HG03354 (cell line): ENCODE measurements around the gene FGD4.
"Not testable (repeated sequence)": the region's sequence is repeated elsewhere in the genome, so short reads cannot be mapped to it uniquely, and the experiment has no call there.

Experiments
- ATAC-seq: cut with Tn5 transposase; IDR thresholded peaks from one replicate; pipeline ENCODE4 v1.9.1; 2021; ENCODE audit warnings: mild to moderate bottlenecking; ENCODE audit not compliant: unreplicated experiment, poor library complexity, severe bottlenecking

FGD4 gene

GRCh38 chr12:32511976-32512375 is 112.6 kb downstream of the FGD4 start:
- ATAC-seq, result not testable (repeated sequence)

DNA sequence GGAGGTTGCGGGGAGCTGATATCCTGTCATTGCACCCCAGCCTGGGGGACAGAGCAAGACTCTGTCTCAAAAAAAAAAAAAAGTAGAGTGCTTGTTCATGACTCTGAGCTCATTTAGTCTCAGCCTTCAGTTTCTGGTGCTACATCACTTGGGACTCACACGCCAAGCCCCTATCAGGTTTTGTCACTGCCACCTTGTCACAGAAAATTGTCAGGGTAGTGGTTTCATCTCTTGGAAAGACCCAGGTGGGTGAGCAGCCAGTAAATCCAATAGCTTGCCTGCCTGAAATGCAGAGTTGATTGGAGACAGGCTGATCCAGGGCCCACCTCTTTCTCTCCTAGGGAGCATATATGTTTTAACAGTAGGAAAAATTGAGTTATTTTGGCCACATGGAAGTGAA is 113.0 kb downstream of the FGD4 start:
- ATAC-seq, result no peak

DNA sequence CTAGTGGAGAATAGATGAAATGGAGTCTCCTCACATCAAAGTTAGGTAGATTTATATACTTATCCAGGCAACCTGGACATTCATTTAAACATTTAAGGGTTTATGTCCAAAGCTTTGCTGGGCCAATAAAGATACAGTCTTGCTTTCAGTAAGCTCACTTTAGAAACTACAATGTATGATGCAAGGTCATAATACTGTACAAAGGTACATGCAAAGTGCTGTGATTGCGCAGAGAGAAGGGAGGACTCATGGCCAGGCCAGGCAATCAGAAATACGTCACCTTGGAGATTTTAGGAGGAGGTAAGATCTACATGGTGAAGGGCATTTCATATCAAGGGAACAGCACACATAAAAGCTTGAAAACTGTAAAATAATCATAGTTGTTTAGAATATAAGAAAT is 113.6 kb downstream of the FGD4 start:
- no peak for ATAC-seq

DNA sequence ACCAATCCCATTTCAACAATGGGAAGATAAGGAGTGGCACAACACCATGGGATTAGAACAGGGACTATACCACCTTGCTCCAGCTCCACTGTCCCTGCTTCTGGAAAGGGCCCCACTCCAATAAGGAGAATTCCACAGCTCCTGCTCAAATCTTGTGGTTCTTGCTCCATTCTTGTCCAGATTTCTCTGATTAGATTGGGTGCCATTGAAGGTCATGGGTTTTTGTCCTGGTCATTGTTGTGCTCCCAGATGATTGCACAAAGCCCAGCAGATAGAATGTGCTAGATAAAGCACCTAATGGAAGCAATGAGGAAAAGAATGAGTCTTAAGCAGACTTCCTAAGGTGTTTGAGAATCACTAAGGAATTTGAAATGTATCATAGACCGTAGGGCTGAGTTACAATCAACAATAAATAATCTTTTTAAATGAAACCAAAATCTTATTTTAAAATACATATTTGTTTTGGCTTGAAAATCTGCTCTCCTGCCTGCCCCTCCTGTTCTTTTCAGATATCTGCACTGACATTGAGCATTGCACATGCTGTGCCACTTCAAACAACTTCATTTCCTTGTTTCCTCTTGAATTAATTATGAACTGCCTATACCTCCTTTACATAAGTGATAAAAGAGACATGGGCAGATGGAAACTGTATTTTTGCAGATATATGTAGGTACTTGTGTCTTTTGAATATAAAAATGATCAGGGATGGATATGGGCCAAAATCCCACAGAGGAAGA is 115.9 kb downstream of the FGD4 start:
- ATAC-seq, result no peak

DNA sequence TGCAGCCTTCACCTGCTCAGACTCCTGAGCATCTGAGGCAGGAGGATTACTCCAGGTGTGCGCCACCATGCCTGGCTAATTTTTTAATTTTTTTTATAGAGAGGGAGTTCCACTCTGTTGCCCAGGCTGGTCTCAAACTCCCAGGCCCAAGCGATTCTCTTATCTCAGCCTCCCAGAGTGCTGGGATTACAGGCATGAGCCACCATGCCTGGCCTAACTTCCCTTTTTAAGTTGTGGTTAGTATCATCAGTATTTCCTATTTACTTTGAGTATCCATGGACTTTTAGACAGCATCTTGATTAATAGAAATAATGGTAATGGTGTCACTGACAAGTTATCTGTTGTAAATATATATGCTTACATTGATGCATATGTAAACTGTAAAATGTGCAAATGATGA is 116.9 kb downstream of the FGD4 start:
- ATAC-seq, result no peak

GRCh38 chr12:32517966-32518365 is 118.6 kb downstream of the FGD4 start:
- no peak for ATAC-seq

GRCh38 chr12:32519047-32519446 is 119.7 kb downstream of the FGD4 start:
- no peak for ATAC-seq

- ATAC-seq, result peak; percentile 68
These were observed 123.2 kb downstream of the FGD4 start for GRCh38 chr12:32522331-32523221.

DNA sequence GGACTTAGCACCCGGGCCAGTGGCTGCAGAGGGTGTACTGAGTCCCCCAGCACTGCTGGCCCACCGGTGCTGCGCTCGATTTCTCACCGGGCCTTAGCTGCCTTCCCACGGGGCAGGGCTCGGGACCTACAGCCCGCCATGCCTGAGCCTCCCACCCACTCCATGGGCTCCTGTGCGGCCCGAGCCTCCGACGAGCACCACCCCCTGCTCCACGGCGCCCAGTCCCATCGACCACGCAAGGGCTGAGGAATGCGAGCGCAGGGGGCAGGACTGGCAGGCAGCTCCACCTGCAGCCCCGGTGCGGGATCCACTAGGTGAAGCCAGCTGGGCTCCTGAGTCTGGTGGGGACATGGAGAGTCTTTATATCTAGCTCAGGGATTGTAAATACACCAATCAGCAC is 126.4 kb downstream of the FGD4 start:
- not testable (repeated sequence) for ATAC-seq

- ATAC-seq, result not testable (repeated sequence)
These were observed 127.0 kb downstream of the FGD4 start for GRCh38 chr12:32526343-32526742.

- ATAC-seq, result no peak
These were observed 133.1 kb downstream of the FGD4 start for GRCh38 chr12:32532422-32532821.

- peak; percentile 49 for ATAC-seq
These were observed 133.6 kb downstream of the FGD4 start for GRCh38 chr12:32532951-32533350.

GRCh38 chr12:32533506-32533905 is 134.1 kb downstream of the FGD4 start:
- ATAC-seq, result not testable (repeated sequence)

- peak; percentile 82 for ATAC-seq
These were observed 134.7 kb downstream of the FGD4 start for GRCh38 chr12:32533971-32534590.

DNA sequence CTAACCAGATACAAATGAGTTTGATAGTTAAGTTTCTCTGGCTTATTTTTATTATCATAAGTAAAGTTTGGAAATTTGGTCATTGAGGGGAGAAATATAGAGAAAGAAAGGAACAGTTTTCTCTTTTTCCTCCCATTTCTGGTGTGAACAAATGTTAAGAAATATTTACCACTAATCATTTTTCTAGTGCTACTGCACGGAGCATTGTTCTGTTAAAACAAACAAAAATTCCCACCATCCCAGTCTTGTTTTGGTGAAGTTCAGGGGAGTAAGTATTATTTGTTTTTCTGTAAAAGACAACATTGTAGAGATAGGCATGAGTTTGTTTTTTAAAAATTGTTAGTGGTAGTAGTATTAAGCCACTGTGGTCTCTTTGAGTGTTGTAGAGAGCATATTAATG is 135.3 kb downstream of the FGD4 start:
- ATAC-seq, result no peak

- peak; percentile 55 for ATAC-seq
These were observed 136.1 kb downstream of the FGD4 start for GRCh38 chr12:32535288-32535999.

- no peak for ATAC-seq
These were observed 136.6 kb downstream of the FGD4 start for GRCh38 chr12:32536000-32536345.

GRCh38 chr12:32541754-32542374 is 142.5 kb downstream of the FGD4 start:
- ATAC-seq, result no peak

DNA sequence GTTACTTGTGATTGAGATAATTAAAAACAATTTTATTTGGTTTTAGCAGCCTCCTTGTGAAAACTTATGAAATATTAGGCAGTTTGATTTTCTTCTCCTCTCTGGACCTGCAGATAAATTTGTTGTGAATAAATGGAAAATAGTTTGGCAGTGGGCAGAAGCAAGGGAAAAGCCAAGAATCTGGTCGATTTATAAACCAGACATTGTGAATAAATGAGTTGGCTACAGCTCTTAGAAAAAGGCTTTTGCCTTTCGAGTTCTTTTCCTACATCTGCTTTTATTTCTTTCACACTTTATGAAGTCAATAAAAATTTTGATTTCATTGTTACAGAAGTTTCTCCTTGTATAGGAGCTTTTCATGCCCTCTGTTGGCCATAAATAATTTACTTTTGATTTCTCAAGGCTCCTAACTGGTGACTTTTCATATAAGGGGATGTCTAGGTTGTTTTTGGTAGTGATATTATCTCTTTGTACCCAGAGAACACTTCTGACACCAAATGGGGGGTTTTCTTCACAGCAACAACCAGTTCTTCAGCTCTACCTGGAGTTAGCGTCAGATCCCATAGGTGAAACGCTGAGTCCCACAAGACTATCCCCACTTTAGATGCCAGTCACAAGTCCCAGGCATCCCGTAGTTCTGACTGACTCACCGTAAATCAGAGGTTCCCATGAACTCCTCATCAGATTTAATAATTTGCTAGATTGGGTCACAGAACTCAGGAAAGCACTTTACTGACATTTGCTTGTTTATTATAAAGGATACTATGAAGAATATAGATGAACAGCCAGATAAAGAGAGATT is 143.3 kb downstream of the FGD4 start:
- no peak for ATAC-seq
